IPS DF 4.7 (cell line): ENCODE results near the gene WDR11.
"Not testable (repeated sequence)": the region's sequence is repeated elsewhere in the genome, so short reads cannot be mapped to it uniquely, and the experiment has no call there.

Experiments used
- DNase-seq: peaks from one replicate; pipeline ENCODE4 v3.0.0-alpha.2; 2013; ENCODE audit warnings: low spot score; ENCODE audit errors: extremely low read depth

Gene WDR11

DNA sequence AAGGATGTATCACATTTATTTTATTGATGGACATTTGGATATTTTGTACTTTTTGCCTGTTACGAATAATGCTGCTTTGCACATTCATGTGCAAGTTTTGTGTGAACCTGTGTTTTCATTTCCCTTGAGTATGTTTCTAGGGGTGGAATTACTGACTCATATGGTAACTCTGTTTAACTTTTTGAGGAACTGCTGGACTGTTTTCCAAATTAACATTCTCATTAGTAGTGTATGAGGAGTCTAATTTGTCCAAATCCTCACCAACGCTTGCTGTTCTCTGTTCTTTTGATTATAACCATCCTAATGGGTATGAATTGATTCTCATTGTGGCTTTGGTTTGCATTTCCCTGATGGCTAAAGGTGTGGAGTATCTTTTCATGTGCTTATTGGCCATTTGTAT is 3.2 kb downstream of the WDR11 start:
- DNase-seq = no peak

DNA sequence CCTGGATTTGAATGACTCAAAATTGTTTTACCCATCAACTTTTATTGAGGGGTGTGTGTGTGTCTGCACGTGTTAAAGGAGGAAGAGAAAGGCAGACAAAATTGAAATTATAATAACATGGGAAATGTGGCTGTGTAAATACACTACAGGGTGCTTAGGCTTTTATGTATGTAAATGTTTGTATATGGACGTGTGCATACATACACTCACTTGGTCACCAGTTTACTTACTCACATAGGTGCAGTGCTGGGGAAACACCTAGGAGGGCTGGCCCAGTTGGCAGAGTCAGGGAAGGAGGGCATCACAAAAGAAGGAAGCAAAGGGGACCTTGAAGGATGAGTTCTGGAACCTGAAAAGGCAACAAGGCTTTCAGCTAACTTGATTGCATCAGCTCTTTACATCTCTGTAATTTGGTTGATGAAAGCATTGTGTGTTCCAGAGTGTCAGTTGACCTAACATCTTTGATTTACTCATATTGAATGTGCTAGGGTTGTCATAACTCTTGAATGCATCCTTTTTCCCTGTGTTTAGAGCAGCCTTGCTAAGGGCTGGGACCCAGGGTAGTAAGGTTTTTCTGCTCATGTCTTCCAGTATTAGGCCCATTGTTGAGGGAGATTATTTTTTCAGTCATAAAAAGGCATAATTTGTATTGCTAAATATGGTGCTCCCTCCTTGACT is 10.2 kb downstream of the WDR11 start:
- DNase-seq = no peak

DNA sequence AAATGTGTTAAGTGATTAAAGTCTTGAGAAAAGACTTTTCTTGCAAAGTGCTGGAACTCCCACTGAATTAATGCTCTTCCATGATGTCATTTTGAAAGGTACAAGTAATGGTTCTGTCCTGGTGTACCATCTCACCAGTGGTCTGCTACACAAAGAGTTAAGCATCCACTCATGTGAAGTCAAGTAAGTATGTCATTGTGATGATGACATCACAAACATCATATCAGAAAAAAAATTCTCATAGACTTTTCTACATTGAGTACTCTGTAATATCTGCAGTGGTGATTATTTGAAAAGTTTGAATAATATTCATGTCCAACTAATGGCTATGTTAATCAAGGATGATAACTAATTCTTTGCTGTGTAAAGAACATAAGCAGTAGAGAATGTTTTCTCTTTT is 22.6 kb downstream of the WDR11 start:
- DNase-seq = no peak

DNA sequence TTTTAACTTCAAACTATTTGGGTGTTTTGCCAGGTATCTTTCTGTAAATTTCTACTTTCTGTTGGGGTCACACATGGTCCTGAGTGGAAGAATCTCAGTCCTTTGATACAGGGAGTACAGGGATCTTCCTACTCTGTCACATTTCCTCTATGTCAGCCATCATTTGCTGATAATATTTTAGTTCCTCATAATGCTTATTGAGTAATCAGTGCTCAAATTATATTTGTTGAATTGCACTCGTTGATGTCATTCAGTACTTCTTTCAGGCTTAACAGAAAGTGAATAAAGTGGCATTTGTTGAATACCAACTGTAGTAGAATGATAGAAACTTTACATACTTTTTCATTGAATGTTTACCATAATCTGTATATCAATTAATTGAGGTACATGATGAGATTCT is 31.9 kb downstream of the WDR11 start:
- no peak for DNase-seq

DNA sequence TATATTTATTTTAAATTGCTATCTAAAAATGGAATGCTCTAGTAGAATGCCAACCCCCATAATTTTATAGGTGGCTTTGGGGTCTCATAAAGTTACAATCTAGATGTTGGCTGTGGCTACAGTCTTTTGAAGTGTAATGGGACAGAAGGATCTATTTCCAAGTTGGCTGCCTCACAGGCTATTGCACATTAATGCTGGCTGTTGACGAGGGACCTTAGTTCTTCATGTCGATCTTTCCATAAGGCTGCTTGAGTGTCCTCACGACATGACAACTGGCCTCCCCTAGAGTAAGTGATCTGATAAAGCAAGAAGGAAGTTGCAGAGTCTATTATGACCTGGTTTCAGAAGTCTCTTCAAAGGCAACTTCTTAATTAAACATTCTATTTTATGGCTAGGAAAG is 36.3 kb downstream of the WDR11 start:
- DNase-seq = no peak

DNA sequence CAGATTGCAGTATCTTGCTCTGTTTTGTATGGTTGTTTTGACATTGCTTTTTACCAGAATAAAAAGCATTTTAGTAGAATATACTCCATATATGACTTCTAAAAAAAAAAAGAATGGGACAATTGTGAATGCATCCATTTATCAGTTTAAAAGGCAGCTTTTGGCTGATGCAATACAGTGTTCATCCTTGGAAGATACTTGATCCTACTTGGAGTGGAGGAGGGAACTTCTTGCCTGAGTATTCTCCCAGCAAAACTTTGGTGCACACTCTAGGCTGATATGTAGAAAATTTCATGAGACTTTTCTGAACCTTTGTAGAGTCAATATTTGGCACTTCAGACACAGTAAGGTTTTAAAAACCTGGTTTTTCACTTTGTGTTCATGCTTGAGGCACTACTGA is 40.2 kb downstream of the WDR11 start:
- no peak for DNase-seq

DNA sequence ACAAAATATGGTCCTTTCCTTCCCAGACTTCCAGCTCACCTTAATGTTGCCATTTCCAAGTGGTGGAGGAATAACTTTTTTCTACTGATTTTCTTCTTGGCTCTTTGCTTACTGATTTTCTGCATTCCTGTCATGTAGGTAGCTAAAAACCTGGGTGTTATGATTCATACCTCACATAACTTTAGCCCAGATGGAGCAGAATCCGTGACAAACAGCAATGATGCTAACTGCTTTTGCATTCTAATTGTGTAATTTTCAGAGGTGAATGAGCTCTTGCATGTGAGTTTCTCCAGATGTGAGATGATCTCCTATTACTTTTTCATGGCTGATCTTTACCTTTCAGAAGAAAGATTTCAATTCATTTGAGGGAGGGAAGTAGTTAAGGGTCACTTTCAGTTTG is 43.4 kb downstream of the WDR11 start:
- no peak for DNase-seq

DNA sequence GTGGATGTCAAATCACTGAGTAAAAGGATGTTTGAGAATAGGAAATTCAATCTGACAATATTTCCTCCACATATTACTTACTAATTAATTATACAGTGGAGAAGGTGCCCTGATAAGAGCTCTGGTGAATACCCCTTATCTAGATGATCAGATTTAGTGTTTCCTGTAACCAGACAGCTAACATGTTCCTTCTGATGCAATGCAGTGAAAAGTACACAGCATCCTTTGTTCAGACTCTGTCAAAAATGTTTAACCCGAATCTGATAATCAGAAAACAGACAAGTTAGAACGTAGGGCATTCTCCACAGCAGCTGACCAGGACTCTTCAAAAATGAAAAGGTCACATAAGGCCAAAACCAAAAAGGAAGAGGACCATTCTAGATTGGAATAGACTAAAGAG is 46.2 kb downstream of the WDR11 start:
- DNase-seq = no peak

DNA sequence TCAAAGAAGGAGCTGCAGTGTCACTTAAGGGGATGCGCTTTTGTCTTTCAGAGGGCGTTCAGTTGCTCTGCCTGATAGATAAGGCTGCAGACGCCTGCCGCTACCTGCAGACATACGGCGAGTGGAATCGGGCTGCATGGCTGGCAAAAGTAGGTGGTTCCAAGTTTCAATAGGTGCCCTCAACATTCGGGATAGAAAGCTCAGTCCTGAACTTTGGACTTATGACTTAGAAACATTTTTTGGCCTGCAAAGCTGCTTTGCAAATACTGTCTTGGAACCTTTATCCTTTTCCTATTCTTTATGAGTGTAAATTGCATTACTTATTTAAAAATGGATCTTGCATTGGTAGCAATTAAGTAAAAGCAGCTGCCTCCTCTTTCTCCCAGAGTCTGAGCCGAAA is 54.1 kb downstream of the WDR11 start:
- DNase-seq = no peak

DNA sequence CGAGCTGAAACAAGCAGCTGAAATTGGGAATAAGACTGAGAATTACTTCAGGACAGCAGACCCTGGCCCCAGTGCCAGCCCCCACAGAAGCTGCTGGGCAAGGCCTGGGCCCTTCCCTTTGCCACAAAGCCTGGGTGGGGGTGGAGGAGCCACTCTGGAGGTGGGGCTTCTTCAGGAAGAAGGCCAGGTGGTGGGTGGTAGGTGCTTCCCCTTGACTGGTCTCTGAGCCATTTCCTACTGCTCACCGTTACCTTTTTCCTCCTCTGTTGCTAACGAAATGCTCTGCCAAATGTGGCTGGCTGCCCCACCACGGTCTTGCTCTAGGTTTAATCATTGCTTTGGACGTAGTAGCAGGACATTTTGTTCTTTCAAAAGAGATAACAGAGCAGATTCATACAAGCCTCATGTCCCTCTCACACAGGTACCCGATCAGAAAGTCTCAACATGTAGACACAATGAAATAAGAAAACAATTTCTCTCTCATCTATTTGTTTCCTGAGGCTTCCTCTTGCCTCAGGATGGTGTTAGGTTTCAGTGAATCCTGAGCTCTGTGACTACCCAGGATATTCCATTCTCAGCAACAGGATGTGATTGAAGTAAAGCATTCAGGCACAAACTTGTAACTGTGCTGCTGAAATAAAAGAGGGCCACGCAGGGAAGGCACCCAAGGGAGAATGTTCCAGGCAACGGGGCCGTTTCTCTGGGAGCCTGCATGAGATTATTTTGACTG is 66.5 kb downstream of the WDR11 start:
- DNase-seq = no peak

DNA sequence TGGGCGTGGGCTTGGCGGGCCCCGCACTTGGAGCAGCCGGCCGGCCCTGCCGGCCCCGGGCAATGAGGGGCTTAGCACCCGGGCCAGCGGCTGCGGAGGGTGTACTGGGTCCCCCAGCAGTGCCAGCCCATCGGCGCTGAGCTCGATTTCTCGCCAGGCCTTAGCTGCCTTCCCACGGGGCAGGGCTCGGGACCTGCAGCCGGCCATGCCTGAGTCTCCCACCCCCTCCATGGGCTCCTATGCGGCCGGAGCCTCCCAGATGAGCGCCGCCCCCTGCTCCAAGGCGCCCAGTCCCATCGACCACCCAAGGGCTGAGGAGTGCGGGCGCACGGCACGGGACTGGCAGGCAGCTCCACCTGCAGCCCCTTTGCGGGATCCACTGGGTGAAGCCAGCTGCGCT is 72.7 kb downstream of the WDR11 start:
- DNase-seq = not testable (repeated sequence)

DNA sequence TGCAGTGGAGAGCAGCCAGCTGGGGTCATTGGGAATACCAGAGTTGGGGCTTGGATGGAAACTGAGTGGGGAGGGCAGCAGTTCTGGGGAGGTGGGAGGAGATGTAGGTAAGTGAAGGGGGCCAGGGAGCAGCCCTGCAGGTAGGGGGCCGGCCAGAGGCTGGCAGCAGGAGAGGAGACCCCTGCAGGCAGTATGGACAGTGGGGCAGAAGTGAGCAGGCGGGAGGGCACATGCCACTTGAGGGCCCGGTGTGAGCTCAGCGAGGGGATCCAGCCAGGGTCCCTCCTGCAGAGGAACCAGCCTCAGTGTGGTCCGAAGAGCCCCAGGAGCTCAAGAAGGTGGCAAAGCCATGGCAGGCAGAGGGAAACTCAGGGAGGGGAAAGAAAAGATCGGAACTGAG is 75.4 kb downstream of the WDR11 start:
- no peak for DNase-seq

DNA sequence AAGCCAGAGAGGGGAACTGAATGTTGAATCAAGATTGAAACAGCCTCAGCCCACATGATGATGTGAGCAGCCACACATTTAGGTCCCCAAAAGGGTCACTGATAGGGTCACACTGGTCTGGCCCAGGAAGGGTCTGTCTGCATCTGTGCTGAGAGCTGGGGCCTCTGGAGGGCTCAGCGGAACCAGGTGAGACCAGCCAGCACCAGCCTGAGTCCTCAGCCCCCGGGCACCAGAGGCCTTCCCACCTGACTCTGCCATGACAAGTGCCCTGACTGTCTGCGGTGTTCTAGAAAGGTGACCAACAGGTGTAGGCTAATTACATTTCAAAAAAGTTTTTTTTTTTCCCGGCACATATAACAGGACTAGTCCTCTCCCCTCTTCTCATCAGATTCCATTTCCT is 76.2 kb downstream of the WDR11 start:
- DNase-seq = no peak

DNA sequence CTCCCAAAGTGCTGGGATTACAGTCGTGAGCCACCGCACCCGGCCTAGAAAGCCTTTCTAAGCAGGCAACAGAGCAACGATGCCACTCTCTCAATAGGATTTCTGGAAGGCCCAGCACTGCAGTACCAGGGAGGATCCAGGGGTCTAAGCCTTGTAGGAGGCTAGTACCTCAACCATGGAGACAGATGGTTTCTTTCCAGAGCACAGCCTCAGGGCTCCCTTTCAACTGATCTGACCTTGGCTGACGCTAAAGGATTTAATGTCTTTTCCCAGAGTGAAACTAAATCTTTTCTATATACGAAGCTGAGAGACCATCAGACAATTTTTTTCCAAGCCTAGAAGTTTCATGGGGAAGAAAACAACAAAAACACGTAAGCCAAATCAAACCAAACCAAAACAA is 78.0 kb downstream of the WDR11 start:
- no peak for DNase-seq

DNA sequence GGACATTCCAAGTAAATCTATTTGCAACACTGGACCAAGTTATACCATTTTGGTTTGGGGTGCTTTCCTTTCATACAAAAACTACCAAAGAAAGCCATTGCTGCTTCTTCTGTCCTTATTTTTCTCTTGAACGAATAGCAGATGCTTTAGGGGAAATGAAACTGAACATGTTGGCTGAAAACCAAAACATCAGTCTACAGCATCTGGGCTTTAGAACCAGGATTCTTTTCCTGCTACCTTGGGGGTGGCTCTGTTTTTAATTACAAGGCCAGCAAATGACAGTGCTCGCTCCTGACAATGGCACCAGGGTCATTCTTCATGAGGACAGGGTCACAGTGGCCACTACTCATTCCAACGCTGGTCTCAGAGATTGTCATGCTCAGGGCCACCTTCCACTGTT is 80.3 kb downstream of the WDR11 start:
- no peak for DNase-seq

DNA sequence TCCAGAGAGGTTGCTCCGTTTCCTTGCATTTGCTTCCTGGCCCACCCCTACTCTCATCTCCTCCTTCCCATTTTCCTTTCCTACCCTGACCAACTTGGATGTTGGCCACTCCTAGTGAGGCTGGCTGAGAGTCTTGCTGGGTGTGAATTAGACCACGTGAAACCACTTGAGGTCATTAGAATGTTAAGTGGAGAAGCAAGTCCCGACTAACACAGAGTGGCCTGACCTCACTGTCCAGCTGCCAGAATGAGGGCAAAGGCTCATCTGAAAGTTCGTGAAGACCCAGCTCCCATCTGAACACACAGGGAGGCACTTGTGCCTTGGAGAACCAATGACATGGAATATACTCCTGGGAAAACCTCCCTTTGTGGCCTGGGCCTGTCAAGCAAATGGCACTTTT is 80.8 kb downstream of the WDR11 start:
- DNase-seq = no peak

DNA sequence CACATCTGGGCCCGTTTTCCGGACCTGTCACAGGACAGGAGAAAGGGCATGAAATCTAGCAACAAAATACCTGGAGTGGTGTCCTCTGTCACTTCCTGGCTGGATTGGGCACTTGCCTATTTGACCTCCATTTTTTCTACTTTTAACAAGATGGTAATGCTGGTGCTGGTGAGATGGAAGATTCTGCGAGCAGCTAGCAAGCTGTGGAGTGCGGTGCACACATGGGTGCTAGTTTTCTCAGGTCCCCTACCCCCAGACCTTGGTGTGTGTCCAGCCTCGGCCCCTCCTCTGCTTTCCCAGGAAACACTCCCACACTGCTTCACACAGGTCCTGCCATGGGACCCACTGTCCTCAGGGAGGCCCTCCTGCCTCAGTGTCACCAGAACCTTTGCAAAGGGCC is 87.7 kb downstream of the WDR11 start:
- DNase-seq = no peak

DNA sequence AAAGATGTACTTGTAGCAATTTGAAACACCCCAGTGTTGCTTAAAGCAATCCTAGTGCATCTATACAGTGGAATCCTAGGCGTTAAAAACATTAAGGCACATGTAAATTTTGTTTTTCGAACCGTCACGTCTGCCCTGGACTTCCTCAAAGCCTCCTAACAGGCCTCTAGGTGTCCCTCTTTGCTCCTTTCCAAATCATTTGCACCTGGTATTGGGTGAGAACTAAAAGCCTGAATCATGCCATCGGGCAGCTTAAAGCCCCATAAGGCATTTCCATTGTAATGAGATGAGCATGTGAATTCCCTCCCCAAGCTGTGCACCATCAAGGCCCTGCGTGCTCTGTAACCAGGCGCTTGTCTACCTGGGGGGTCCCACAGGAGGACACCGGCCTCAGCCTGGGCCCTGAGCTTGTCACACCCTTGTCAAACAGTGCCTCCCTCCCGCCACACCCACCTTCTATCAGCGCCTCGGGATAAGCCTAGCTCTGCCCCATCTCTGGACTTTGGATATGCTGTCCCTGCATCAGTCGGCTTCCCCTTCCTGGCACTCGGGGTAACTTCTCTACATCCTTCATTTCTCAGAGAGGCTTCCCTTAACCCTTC is 89.2 kb downstream of the WDR11 start:
- DNase-seq = no peak

DNA sequence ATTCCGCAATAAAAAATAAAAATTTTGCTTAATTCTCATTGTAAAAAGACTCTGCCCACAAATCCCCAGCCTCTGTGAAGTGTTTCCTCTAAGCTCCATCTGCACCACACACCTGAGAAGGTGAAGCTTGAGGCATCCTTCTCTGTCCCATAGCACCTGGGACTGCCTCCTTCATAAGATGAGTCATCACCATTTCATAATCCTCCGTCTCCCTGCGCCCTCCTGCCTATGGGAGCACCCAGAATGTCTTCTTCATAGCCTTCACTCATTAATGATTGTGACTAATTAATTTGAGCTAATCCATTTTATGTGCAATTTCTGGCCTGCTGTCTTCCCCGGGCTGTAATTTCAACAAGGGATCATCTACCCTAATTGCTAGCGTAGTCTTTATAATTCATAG is 90.3 kb downstream of the WDR11 start:
- DNase-seq = no peak

DNA sequence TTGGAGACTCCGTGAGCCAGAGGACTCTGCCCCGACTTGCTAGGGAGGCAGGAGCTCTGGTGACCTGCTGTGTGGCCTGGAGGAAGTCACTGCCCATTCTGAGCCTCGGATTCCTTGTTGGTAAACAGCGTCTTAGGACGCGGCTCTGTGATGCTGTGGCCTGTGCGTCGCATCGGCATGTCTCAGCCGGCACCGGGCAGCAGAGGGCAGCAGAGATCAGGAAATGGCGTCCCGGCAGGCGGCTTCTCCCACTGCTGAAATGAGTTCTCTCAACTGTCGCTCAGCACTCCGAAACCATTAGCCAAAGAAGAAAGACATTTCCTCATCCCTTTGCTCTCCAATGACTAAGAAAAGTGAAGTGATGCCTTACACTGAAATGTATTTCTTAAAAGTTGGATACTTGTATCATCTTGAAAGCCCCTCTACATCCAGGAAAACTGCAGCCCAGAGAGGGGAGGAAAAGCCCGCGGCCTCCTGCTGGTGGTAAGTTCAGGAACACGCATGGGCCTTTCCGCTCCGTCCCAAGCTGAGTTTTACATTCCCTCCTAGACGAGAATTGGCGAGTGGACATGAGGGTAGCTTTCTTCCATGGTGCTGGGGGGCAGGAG is 91.7 kb downstream of the WDR11 start:
- DNase-seq = no peak

DNA sequence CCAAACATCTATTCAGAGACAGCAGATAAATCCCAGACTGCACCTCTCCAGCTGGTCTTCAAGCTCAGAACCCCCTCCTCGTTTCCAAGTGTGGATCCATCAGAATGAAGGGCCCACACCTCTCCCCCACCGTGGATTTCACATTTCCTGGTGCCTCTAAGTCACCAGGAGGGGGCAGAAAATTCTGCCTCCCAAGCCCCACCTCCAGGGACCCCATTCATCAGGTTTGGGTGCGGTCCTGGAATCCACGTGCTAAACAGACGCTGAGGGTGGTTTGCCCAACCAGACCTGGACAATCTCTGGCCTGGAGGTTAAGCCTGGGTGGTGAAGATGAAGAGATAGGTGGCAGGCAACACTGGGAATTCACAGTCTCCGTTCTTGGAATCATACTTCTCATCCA is 92.4 kb downstream of the WDR11 start:
- DNase-seq = no peak

DNA sequence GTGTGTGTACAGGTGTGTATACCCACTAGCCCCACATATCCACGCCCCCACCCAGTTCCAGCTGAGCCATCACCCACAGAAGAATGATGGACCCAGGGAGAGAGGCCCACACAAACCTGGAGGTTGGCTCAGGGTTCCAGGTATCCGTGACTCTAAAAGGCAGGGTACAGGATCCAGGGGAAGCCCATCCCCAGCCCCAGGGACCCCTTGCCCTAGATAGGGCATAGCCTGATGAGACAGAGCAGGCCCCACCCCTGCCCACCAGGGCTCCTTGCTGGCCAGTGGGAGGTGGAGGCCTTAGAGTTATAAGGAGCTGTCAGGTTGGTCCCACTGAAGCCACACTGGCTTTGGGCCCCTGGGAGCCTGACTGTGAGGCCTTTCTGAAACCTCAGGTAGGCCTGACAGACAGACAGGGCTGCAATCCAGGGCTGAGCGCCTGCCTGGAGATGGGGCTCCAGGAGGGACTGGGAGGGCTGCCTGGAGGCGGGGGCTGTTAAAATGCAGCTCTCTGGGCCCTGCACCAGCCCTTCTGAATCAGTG is 93.5 kb downstream of the WDR11 start:
- no peak for DNase-seq
